ENCODE results near the gene HOXB7.

GRCh38 chr17:48630925-48631692, 20.3 kb upstream of the HOXB7 start:
- no peak for TF ChIP-seq POLR2A (IDR thresholded peaks at IDR 0.05)
- TF ChIP-seq CTCF (IDR thresholded peaks at IDR 0.05 in 4 of 5, conservative IDR thresholded peaks at IDR 0.05 in 1 of 5) = no peak

Data from gastrocnemius medialis (tissue), 4 donors.